ENCODE measurements around the gene ACAP3.

DNA sequence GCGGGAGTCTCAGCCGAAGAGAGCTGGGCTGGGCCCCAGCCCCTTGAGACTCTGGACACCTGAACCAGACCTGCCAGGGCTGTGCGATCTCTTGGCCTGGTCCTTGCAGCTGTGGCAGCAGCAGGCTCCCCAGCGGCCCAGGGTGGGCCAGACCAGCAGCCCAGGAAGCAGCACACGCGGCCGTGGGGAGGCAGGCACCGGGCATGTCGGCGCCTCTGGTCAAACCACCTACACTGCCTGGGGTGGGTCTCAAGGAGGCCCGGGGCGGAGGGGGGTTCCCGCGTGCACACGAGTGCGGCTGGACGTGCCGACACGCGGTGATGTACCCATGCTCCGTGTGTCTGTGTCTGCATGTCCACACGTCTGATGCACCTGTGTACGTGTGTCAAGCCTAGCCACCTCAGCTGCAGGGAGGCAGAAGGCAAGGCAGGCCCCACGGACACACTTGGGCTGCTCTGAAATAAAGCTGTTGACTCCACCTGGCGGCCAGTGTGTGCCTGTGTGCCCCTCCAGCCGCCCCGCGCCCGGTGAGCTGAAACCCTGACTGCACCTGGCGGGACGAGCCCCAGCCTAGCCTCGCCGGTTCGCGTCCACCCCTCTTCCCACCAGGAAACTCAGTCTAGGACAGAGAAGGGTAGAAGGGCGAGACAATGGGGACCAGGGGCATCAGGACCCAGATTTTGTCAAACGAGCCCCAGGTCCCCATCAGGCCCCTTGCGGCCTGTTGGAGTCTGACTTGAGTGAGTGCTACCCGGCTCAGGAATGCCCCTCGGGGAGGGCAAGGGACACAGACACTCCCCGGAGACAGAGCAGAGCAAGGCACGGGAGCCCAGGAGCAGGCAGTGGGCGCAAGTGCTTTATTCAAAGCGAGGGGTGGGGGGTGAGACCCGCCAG lies 15.9 kb downstream of the ACAP3 start:
- TF ChIP-seq CTCF (IDR thresholded peaks at IDR 0.05) (peak; percentile 22 to 83 (median 42)), EP300 (IDR thresholded peaks at IDR 0.05) (no peak), POLR2A (IDR thresholded peaks at IDR 0.05) (no peak)

Measured in tibial nerve (tissue), 4 donors.